Vein endothelial cell (primary cell): ENCODE results near the gene CRMP1. TPM values are rescaled to one million over a fixed set of nuclear protein-coding genes. Genes with fewer than 3 reads are reported as not detected.

Source experiments
- small RNA-seq: library from RNA; depleted of rRNA; stranded (forward); fragments of <200 nt; gene quantifications from one replicate; pipeline ENCODE3, GENCODE V24; 2012
- total RNA-seq: library from RNA; depleted of rRNA; stranded (reverse); fragments of >200 nt; gene quantifications from 2 replicates; pipeline ENCODE4 v1.2.3, GENCODE V29; 2012

CRMP1 gene
- not detected in 2 replicates for total RNA-seq

GRCh38 chr4:5893004-5893580, at the start of gene CRMP1:
TSS of gene CRMP1 (minus strand) at chr4:5893086. CDS start at chr4:5892969, 117 bp downstream.

Small RNA genes lying within 50 kb of the gene (small RNA-seq; reads per million reads assigned to genes)
- gene MIR378D1: not detected

Other genes starting within 250 kb of the CRMP1 start
- gene EVC2, start 184.5 kb downstream of the CRMP1 start, total RNA-seq: 6.2 and 7.0 TPM in 2 replicates
- 13.5 and 19.3 TPM in 2 replicates for gene EVC, start 181.9 kb downstream of the CRMP1 start, total RNA-seq
- gene C4orf50, start 125.3 kb upstream of the CRMP1 start, total RNA-seq: not detected in 2 replicates